ENCODE data around the gene CDYL. TPM values are rescaled to one million over a fixed set of nuclear protein-coding genes. Genes with fewer than 3 reads are reported as not detected.
A peak's percentile ranks its signal among the peaks of the same experiment; 100 is the strongest.

The CDYL gene
- total and polyA plus RNA-seq, 2 of the 4 experiments (the other 2 are of a cell fraction): 14.2 to 92.1 TPM

DNA sequence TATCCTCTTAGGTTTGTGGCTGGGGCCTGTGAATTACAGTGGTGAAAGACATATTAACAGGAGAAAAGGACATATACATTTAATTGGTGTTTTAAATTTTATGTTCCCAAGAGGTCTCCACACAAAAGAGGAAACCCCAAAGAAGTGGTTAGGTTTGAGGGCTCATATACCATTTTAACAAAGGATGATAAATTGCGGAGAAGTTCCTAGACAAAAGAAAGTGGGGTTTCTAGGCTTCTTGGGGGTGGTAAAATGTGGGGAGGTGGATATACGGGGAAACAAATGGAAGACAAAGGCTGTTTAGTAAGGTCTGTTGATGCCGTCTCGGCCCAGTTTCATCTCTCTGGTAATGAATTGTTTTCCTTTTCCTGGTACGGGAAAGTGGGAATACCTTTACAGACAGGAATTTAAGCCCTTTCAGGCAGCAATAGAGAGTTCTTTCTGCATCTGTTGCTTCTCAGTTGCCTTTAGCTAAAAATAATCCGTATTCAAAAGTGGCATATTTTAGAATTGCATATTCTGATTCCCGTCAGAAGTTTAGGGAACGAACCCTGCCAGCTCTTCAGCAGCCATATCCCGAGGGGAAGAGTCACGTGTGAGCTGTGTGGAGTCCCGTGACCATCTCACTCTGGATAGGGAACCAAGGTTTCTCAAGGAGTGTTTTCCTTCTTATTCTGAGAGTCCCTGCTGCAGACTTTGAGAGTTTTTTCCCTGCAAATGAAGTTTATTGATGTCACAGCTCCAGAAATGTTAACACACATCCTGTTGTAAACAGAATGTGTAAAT is 123.2 kb downstream of the CDYL start:
- no peak overlapping the region for H2BK20ac ChIP-seq (ENCODE audit: low read depth, low read length)
- no peaks in the 10 kb centered on the region for H3K27me3 ChIP-seq (ENCODE audit: control insufficient read depth, insufficient read depth, low read length)
- H4K91ac ChIP-seq (ENCODE audit: insufficient read depth, low read depth, low read length): no peak overlapping the region
- H3K23ac ChIP-seq (ENCODE audit: low read depth, low read length): no peak overlapping the region
- no peak overlapping the region; the same call in 1 of the 2 replicates for H3K27ac ChIP-seq (ENCODE audit: insufficient read depth, low read length)
- no peak overlapping the region for H2BK120ac ChIP-seq (ENCODE audit: low read depth, low read length)
- no peak overlapping the region for H2AK9ac ChIP-seq (replicated peaks; ENCODE audit: low read depth, low read length, poor library complexity)
- CTCF ChIA-PET: no interaction called here
- no TSS peak for BruUV-seq (replicated peaks)
- H3K9me1 ChIP-seq (ENCODE audit: insufficient read depth, low read length): peaks cover 4% of the 10 kb centered on the region
- in situ Hi-C loops (cut with MboI; ENCODE audit: low sequenced_read_pairs): no loop called here
- no peak overlapping the region for H2BK5ac ChIP-seq (ENCODE audit: low read depth, low read length, poor library complexity, severe bottlenecking)
- DNase-seq (no peak), ATAC-seq (ENCODE audit: low read depth) (0 out of 2 replicates have a peak, but pooled peaks have one; percentile 14)
- dilution Hi-C loops (cut with HindIII; ENCODE audit: low sequenced_read_pairs, unreplicated experiment): no loop called here
- H2AFZ ChIP-seq (replicated peaks; ENCODE audit: low read length, poor library complexity): no peak overlapping the region
- H3K56ac ChIP-seq (ENCODE audit: extremely low read depth, insufficient read depth, low read length): no peak overlapping the region
- 0 out of 2 replicates have a peak, but pooled peaks cover 4% of the 10 kb centered on the region for H3K9me3 ChIP-seq (ENCODE audit: control insufficient read depth, insufficient read depth, low read length)
- peaks cover 5% of the 10 kb centered on the region; the same call in 1 of the 2 replicates for H4K20me1 ChIP-seq (ENCODE audit: insufficient read depth, low read length)
- intact Hi-C loops (cut with micrococcal nuclease): no loop called here
- H4K8ac ChIP-seq (ENCODE audit: low read depth in 2 of 2, low read length in 2 of 2): no peak overlapping the region
- H2AK5ac ChIP-seq (ENCODE audit: low read depth, low read length): no peak overlapping the region
- peaks cover 10 to 33% of the 10 kb centered on the region in 2 experiments; a peak in 3 of 4 replicates for H3K79me1 ChIP-seq (ENCODE audit: low read depth in 1 of 2, low read length in 2 of 2)
- no peak overlapping the region for H3K4me3 ChIP-seq (ENCODE audit: insufficient read depth, low read depth, low read length)
- 92% methylated on average over 8 of the region's 11 CpGs; no CpG with 5 or more reads in 1 of the 2 experiments for WGBS, 2 experiments (ENCODE audit: extremely low coverage in 2 of 2, insufficient read length in 1 of 2)
- no peak overlapping the region for H3K4me2 ChIP-seq (ENCODE audit: low read depth, low read length)
- no peak overlapping the region for H3K9ac ChIP-seq (ENCODE audit: low read depth, low read length)
- no peak overlapping the region for H3K18ac ChIP-seq (ENCODE audit: low read depth, low read length)
- peaks cover 2% of the 10 kb centered on the region for H3K4me1 ChIP-seq (ENCODE audit: control insufficient read depth, insufficient read depth, low read length)
- H4K5ac ChIP-seq (ENCODE audit: low read depth, low read length): no peak overlapping the region
- POLR2A ChIA-PET (ENCODE audit: unreplicated experiment): no interaction called here
- no peak overlapping the region for H3K14ac ChIP-seq (replicated peaks; ENCODE audit: low read depth, low read length)
- H3K36me3 ChIP-seq (ENCODE audit: control insufficient read depth, insufficient read depth, low read length): peaks cover 14% of the 10 kb centered on the region
- H3K4ac ChIP-seq (ENCODE audit: low read depth, low read length): no peak overlapping the region
- no peak overlapping the region for H2BK15ac ChIP-seq (ENCODE audit: low read depth, low read length)
- TF ChIP-seq RCOR1 (IDR thresholded peaks at IDR 0.05; ENCODE audit: insufficient replicate concordance, low read length) (no peak), RFX5 (IDR thresholded peaks at IDR 0.05; ENCODE audit: low read depth, low read length) (no peak)

Data from IMR-90 (cell line).